NCI-H1436 (cell line): ENCODE data around the gene LEKR1.
"Not testable (repeated sequence)": the region's sequence is repeated elsewhere in the genome, so short reads cannot be mapped to it uniquely, and the experiment has no call there.

Source experiments
- DNase-seq: peaks from one replicate; lab custom pipeline; 2025; lab: John Stamatoyannopoulos, UW

The LEKR1 gene

GRCh38 chr3:156908398-156908797 is 82.2 kb downstream of the LEKR1 start:
- no peak for DNase-seq

GRCh38 chr3:156910022-156910421 is 83.9 kb downstream of the LEKR1 start:
- DNase-seq, result no peak

DNA sequence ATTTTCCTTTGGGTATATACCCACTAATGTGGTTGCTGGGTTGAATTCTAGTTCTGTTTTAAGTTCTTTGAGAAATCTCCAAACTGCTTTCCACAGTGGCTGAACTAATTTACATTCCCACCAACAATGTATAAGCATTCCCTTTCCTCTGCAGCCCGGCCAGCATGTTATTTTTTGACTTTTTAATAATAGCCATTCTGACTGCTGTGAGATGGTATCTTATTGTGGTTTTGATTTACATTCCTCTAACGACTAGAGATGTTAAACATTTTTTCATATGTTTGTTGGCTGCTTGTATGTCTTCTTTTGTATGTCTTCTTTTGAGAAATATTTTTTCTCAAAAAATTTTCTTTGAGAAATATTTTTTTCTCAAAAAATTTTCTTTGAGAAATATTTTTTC is 84.7 kb downstream of the LEKR1 start:
- DNase-seq, result not testable (repeated sequence)

DNA sequence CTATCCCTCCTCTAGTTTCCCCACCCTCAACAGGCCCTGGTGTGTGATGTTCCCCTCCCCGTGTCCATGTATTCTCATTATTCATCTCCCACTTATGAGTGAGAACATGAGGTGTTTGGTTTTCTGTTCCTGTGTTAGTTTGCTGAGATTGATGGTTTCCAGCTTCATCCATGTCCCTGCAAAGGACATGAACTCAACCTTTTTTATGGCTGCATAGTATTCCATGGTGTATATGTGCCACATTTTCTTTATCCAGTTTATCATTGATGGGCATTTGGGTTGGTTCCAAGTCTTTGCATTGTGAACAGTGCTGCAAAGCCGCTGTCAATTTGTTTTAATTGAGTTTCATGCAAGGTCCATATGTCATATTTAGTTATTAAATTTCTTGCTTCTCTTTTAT is 88.1 kb downstream of the LEKR1 start:
- not testable (repeated sequence) for DNase-seq

- DNase-seq, result no peak
These were observed 89.2 kb downstream of the LEKR1 start for GRCh38 chr3:156915372-156915771.

DNA sequence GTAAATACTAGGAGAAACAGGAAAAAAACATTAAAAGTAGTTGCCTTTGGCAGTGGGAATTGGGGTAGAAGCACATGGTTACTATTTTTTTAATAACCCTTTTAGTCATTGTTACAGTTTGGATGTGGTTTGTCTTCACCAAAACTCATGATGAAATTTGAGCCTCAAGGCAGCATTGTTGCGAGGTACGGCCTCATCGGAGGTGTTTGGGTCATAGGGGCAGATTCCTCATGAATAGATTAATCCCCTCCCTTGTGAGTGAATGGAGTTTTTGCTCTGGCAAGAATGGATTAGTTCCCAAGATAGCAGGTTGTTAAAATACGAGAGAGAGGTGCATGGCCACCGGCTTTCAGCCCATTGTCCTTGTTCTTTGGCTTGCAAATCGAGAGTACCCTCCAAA is 92.6 kb downstream of the LEKR1 start:
- no peak for DNase-seq

DNA sequence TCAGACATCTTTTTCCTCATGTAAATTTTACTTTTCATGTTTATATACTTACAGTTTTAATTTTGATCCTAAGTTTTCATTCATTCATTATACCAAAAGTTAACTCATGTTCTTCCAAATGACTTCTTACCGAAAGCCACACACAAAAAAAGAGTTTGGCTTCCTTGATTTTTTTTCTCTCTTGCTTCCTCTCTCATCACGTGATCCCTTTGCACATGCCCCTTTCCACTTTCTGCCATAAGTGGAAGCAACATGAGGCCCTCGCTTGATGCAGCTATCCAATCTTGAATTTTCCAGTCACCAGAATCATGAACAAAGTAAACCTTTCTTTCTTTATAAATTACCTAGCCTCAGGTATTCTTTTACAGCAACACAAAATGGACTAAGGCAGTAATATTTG is 93.7 kb downstream of the LEKR1 start:
- no peak for DNase-seq

- no peak for DNase-seq
These were observed 94.2 kb downstream of the LEKR1 start for GRCh38 chr3:156920399-156920798.

GRCh38 chr3:156923349-156923748 is 97.2 kb downstream of the LEKR1 start:
- DNase-seq, result no peak

DNA sequence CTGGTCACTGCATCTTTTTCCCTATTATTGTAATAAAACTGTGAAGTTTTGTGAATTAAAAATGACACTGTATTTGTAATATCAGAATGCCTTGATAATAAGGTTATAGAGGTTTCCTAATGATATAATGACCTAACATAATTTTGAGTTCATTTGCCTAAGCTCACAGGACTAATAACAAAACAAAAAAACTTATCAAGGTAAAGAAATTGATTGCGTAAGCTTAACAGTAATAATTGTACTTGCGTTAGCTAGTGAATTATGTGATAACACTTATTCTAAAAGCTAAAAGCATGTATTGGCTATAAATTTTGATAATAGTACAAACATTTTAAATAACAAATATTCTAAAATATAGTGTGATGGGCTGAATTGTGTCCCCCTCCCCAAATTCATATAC is 112.6 kb downstream of the LEKR1 start:
- DNase-seq, result no peak

DNA sequence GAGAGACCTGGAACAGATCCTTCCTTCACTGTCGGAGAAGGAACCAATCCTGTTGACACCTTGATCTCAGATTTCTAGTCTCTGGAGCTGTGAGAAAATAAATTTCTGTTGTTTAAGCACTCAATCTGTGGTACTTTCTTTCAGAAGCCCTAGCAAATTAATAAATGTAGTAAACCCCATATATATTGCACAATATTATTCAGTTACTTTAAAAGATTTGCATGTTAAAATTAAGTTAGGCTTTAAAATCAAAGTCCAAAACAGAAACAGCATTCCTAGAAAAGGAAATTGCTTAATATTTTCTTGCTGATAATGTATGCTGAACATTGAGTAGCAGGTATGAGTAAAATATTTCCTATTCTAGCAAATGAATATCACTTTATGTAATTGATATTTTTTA is 113.2 kb downstream of the LEKR1 start:
- DNase-seq, result no peak

GRCh38 chr3:156941311-156941710 is 115.2 kb downstream of the LEKR1 start:
- no peak for DNase-seq

DNA sequence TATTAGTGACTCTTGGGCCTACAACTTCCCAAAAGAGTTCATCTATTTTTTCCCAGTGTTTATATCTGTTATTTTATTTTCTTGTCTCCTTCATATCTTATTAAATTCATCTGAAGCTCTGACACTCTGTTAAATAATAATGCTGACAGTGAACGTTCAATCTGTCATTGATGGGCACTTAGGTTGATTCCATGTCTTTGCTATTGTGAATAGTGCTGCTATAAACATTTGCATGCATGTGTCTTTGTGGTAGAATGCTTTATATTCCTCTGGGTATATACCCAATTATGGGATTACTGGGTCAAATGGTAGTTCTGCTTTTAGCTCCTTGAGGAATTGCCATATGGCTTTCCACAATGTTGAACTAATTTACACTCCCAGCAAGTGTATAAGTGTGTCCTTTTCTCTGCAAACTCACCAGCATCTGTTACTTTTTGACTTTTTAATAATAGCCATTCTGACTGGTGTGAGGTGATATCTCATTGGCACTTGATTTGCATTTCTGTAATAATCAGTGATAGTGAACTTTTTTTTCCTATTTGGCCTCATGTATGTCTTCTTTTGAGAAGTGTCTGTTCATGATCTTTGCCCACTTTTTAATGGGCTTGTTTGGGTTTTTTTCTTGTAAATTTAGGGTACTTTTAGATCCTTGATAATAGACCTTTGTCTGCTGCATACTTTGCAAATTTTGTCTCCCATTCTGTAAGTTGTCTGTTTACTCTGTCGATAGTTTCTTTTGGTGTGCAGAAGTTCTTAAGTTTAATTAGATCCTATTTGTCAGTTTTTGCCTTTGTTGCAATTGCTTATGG is 122.5 kb downstream of the LEKR1 start:
- no peak for DNase-seq

- no peak for DNase-seq
These were observed 125.9 kb downstream of the LEKR1 start for GRCh38 chr3:156952011-156952410.

- DNase-seq, result no peak
These were observed 131.6 kb downstream of the LEKR1 start for GRCh38 chr3:156957715-156958114.

GRCh38 chr3:156963096-156963495 is 136.9 kb downstream of the LEKR1 start:
- DNase-seq, result no peak

- no peak for DNase-seq
These were observed 138.4 kb downstream of the LEKR1 start for GRCh38 chr3:156964577-156964976.

DNA sequence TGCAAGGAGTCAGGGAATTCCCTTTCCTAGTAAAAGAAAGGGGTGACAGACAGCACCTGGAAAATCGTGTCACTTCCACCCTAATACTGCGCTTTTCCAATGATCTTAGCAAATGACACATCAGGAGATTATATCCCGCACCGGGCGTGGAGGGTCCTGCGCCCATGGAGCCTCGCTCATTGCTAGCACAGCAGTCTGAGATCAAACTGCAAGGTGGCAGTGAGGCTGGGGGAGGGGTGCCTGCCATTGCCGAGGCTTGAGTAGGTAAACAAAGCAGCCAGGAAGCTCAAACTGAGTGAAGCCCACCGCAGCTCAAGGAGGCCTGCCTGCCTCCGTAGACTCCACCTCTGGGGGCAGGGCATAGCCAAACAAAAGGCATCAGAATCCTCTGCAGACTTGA is 140.2 kb downstream of the LEKR1 start:
- DNase-seq, result not testable (repeated sequence)

GRCh38 chr3:156973954-156974353 is 147.8 kb downstream of the LEKR1 start:
- no peak for DNase-seq

DNA sequence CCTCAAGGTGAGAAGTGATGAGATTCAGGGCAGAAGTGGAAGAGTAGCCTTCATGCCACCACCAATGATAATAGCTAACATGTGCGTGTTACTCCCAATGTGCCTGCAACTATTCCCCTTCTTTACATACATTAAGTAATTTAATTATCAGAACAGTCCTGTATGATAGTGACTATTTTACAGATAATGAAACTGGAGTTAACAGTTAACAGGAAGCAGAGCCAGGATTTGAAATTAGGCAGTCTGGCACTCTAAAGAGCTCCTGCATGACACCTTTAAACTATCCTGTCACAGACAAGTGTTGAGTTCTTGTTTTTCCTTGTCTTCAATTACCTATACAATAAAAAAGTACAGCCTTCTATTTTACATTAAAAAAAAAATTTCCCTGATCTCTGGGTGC is 148.8 kb downstream of the LEKR1 start:
- DNase-seq, result no peak

DNA sequence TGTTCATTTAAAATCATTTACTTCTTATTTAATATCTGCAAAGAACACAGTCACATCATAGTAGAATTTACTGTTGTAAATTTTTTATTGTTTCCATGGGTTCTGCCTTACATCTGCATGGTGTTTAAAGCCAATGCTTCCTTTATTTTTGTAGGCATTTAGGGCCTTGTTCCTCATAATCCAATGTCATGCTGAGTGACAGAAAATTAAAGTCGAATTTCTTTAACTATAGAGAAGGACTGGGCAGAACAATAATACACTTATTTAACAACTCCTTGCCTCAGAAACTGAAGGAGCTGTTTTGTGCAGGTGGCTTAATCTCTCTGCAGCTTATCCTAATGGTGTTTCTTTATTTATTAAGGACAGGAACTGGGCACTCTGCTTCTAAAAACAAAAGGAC is 149.6 kb downstream of the LEKR1 start:
- no peak for DNase-seq

GRCh38 chr3:156976933-156977332 is 150.8 kb downstream of the LEKR1 start:
- no peak for DNase-seq

- no peak for DNase-seq
These were observed 152.4 kb downstream of the LEKR1 start for GRCh38 chr3:156978481-156978961.

DNA sequence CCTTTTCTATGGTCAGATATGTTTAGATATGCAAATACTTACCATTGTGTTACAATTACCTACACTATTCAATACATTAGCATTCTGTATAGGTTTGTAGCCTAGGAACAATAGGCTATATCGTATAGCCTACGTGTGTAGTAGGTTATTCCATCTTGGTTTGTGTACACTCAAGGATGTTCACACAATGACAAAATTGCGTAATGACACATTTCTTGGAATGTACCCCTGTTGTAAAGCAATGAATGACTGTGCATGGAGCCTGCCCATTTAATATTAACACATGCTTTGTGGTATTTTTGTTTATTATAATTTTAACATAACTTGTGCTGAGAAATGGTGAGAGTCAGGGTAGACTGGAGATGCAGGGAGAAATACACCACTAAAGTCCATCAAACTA is 154.9 kb downstream of the LEKR1 start:
- no peak for DNase-seq
